Caco-2 (cell line): ENCODE data around the gene CTDNEP1. TPM values are rescaled to one million over a fixed set of nuclear protein-coding genes. Genes with fewer than 3 reads are reported as not detected.

Experiments
- BruUV-seq: library from RNA; stranded (reverse); fragments of 400-500 nt; replicated peaks from 2 replicates; lab custom pipeline; 2021; lab: Mats Ljungman, UMichigan
- CTCF ChIA-PET: fragments of 300-600 bp; sonication (Branson Sonifier 250); formaldehyde crosslinking; loops from one replicate; lab custom pipeline; 2022; ENCODE audit warnings: antibody characterized with exemption; lab: Charles Lee
- POLR2A ChIA-PET: fragments of 300-600 bp; sonication (Branson Sonifier 250); formaldehyde crosslinking; loops from one replicate; lab custom pipeline; 2022; ENCODE audit warnings: antibody characterized with exemption; lab: Charles Lee
- DNase-seq, 2 experiments: peaks; one replicate each; pipeline versions ENCODE4 v3.0.0 to v3.0.0-alpha.2; 2020 to 2022
- H3K27me3 ChIP-seq: replicated peaks from 2 replicates; pipeline ENCODE4 v1.6.0; 2011; ENCODE audit warnings: low read length; ENCODE audit not compliant: control insufficient read depth, insufficient read depth
- H3K36me3 ChIP-seq: 2 replicates; pipeline ENCODE4 v1.5.1; 2011; ENCODE audit warnings: low read length; ENCODE audit not compliant: control insufficient read depth, insufficient read depth
- H3K4me1 ChIP-seq: fragments of 250-450 bp; sonication (Bioruptor Pico); 2 replicates; pipeline ENCODE4 v1.5.1; 2020; ENCODE audit warnings: mild to moderate bottlenecking
- H3K4me3 ChIP-seq: 2 replicates; pipeline ENCODE4 v1.5.1; 2011; ENCODE audit warnings: low read depth, mild to moderate bottlenecking, control low read depth, low read length
- H3K9me3 ChIP-seq: fragments of 250-450 bp; sonication (Bioruptor Pico); 2 replicates; pipeline ENCODE4 v1.5.1; 2020; ENCODE audit warnings: mild to moderate bottlenecking, moderate library complexity
- H3K27ac Mint-ChIP-seq: one replicate; pipeline ENCODE4 v1.8.0; 2022; ENCODE audit warnings: mixed read lengths; ENCODE audit not compliant: unreplicated experiment
- H3K27me3 Mint-ChIP-seq: one replicate; pipeline ENCODE4 v1.8.0; 2022; ENCODE audit warnings: mixed read lengths; ENCODE audit not compliant: insufficient read depth, unreplicated experiment
- H3K36me3 Mint-ChIP-seq: one replicate; pipeline ENCODE4 v1.8.0; 2022; ENCODE audit warnings: mild to moderate bottlenecking, mixed read lengths; ENCODE audit not compliant: insufficient read depth, unreplicated experiment
- H3K4me1 Mint-ChIP-seq: one replicate; pipeline ENCODE4 v1.8.0; 2022; ENCODE audit warnings: low read depth, mixed read lengths; ENCODE audit not compliant: unreplicated experiment
- H3K4me3 Mint-ChIP-seq: one replicate; pipeline ENCODE4 v1.8.0; 2022; ENCODE audit warnings: mild to moderate bottlenecking, moderate library complexity, mixed read lengths; ENCODE audit not compliant: unreplicated experiment
- H3K9me3 Mint-ChIP-seq: one replicate; pipeline ENCODE4 v1.8.0; 2022; ENCODE audit warnings: mixed read lengths; ENCODE audit not compliant: unreplicated experiment
- intact Hi-C: fragments of 100-400 bp; cut with micrococcal nuclease; formaldehyde crosslinking; loops from one replicate; pipeline ENCODE4 v1.10.0; 2022; ENCODE audit not compliant: unreplicated experiment
- total RNA-seq: library from RNA; stranded (reverse); gene quantifications from 2 replicates; pipeline ENCODE4 v1.2.3, GENCODE V29; 2022
- TF ChIP-seq, protein P1 (sequence below), 2 experiments: fragments of 200-600 bp in 1 of 2; IDR thresholded peaks; 1 replicate in 1 of 2; 2 replicates in 1 of 2; pipeline versions ENCODE4 v1.5.1 to v1.8.0; 2011 to 2022; ENCODE audit warnings: antibody characterized with exemption in 1 of 2, control low read depth in 1 of 2, inconsistent platforms in 1 of 2, low read depth in 1 of 2, low read length in 1 of 2, mild to moderate bottlenecking in 1 of 2, moderate library complexity in 1 of 2; ENCODE audit not compliant: insufficient read depth in 1 of 2, severe bottlenecking in 1 of 2, unreplicated experiment in 1 of 2

Gene CTDNEP1
- total RNA-seq, 1 experiment from 2014 or later: 71.1 TPM

DNA sequence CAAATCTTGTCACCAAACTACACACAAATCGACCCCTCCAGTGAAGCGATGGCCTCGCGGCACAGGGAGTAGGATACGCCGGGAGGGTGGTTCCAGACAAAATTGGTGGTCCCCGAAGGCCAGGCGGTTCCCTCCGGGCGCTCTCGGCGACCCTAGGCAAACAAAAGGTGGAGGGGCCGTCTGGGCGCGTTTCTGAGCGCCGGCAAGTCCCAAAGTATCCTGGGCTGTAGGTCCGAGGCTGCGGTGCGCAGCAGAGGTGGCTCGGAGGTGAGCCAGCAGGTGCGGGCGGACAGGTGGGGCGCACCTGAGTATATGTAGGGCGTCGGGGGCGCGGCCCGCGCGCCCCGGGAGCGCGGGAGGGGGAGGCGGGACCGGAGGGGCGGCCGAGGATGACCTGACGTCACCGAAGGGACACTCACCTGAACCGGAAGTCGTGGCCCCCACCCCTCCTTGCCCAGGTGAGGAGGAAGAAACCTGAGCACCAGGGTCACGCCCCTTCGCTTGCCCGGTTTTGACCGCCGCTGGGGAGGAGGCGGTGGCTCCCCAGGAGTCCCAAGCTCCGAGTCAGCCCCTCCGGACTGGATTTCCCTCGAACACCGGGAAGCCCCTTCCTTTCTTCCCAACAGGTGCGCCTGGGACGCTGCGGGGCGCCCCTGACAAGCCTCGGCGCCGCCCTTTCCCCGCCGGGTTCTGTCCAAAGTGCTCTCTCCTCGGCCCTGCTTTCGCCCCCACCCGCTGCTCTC is 10.8 kb upstream of the CTDNEP1 start, which contains the start of gene CLDN7:
Gene CLDN7, minus strand, starts transcription at position 287 of the 743 bp plus-strand sequence. CDS start 435 bp downstream, outside the sequence.
- CTCF ChIA-PET: no interaction called here
- peak; percentile 92 to 95 for DNase-seq
- Histone ChIP-seq H3K9me3 (no peaks in the 10 kb centered on the region), H3K4me3 (peak within 1 kb of the TSS; percentile 98), H3K4me1 (peaks cover 26% of the 10 kb centered on the region), H3K27me3 (no peaks in the 10 kb centered on the region), H3K36me3 (peaks cover 2% of the 10 kb centered on the region)
- peak within 1 kb of the TSS; percentile 97 for H3K27ac Mint-ChIP-seq
- no peaks in the 10 kb centered on the region for H3K27me3 Mint-ChIP-seq
- peak within 1 kb of the TSS; percentile 99 for H3K4me3 Mint-ChIP-seq
- H3K9me3 Mint-ChIP-seq: no peaks in the 10 kb centered on the region
- intact Hi-C loops: no loop called here
- H3K36me3 Mint-ChIP-seq: peaks cover 63% of the 10 kb centered on the region
- peaks cover 9% of the 10 kb centered on the region for H3K4me1 Mint-ChIP-seq
- no TSS peak for BruUV-seq
- TF ChIP-seq, protein P1, sequence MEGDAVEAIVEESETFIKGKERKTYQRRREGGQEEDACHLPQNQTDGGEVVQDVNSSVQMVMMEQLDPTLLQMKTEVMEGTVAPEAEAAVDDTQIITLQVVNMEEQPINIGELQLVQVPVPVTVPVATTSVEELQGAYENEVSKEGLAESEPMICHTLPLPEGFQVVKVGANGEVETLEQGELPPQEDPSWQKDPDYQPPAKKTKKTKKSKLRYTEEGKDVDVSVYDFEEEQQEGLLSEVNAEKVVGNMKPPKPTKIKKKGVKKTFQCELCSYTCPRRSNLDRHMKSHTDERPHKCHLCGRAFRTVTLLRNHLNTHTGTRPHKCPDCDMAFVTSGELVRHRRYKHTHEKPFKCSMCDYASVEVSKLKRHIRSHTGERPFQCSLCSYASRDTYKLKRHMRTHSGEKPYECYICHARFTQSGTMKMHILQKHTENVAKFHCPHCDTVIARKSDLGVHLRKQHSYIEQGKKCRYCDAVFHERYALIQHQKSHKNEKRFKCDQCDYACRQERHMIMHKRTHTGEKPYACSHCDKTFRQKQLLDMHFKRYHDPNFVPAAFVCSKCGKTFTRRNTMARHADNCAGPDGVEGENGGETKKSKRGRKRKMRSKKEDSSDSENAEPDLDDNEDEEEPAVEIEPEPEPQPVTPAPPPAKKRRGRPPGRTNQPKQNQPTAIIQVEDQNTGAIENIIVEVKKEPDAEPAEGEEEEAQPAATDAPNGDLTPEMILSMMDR (IDR thresholded peaks at IDR 0.05; ENCODE audit: insufficient read depth in 1 of 2, low read depth in 1 of 2, low read length in 1 of 2, severe bottlenecking in 1 of 2, unreplicated experiment in 1 of 2): peak in 1 of 2 experiments; percentile 46
- POLR2A ChIA-PET: interaction anchor here (0.7 kb wide), 1 partner anchor 237 kb away, joined by 4 read pairs; no protein-coding TSS in a partner anchor

DNA sequence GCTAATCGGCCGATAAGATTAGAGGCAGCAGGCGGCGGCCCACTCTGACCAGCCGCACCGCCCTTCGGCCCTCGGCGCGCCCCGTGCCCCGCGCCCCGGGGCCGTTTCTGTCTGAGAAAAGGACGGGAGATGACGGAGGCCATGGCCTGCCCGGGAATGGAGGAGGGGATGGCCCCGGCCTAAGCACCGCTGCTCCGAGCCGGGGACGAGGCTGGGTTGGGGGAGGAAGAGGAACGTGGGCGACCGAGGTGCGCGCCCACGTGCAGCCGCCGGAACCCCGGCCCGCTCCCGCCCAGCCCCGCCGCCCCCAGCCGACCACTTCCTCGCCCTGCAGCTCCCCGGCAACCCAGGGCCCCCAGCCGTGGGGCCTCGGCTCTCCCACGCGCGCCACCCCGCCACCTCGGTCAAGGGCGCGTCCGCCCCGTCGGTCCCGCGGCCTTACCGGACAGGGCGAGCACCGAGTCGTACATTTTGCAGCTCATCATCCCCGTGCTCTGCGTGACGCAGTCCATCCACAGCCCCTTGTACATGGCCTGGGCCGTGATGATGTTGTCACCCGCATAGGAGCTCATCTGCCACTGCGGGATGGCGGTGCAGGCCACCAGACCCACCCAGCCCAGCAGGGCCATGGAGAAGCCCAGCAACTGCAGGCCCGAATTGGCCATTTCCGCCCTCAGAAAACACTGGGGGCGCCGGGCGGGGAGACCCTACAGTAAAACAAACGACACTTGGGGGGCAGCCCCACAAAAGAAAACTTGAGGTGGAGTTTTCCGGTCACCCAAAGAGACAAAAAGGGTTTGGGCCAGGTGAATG is 10.1 kb upstream of the CTDNEP1 start:
- Histone ChIP-seq H3K27me3 (no peaks in the 10 kb centered on the region), H3K9me3 (no peaks in the 10 kb centered on the region), H3K36me3 (peaks cover 2% of the 10 kb centered on the region), H3K4me1 (peaks cover 26% of the 10 kb centered on the region), H3K4me3 (peak overlapping the region; percentile 98)
- intact Hi-C loops: no loop called here
- DNase-seq: no peak
- peak overlapping the region; percentile 97 for H3K27ac Mint-ChIP-seq
- ChIA-PET POLR2A (interaction anchor here (0.7 to 0.8 kb wide), 2 partner anchors 47 to 238 kb away, joined by 4 to 7 read pairs; no protein-coding TSS in a partner anchor), CTCF (no interaction called here)
- peaks cover 9% of the 10 kb centered on the region for H3K4me1 Mint-ChIP-seq
- H3K27me3 Mint-ChIP-seq: no peaks in the 10 kb centered on the region
- BruUV-seq: TSS peak; percentile 65
- TF ChIP-seq, protein P1 (IDR thresholded peaks at IDR 0.05; ENCODE audit: insufficient read depth in 1 of 2, low read depth in 1 of 2, low read length in 1 of 2, severe bottlenecking in 1 of 2, unreplicated experiment in 1 of 2): no peak
- H3K4me3 Mint-ChIP-seq: peak overlapping the region; percentile 99
- peaks cover 71% of the 10 kb centered on the region for H3K36me3 Mint-ChIP-seq
- no peaks in the 10 kb centered on the region for H3K9me3 Mint-ChIP-seq
